RWPE1 (cell line): ENCODE measurements around the gene TUT1.
"Not testable (repeated sequence)": the region's sequence is repeated elsewhere in the genome, so short reads cannot be mapped to it uniquely, and the experiment has no call there.

Source experiments
- CTCF ChIA-PET: fragments of 350-600 bp; sonication (Branson Sonifier 250); formaldehyde crosslinking; extraction: SDS; loops from one replicate; lab custom pipeline; 2021; lab: Yijun Ruan, JAX
- POLR2A ChIA-PET: fragments of 400-600 bp; formaldehyde crosslinking; extraction: SDS; loops from one replicate; lab custom pipeline; 2020; ENCODE audit warnings: antibody characterized with exemption; ENCODE audit not compliant: low non-redundant PET; lab: Yijun Ruan, JAX
- DNase-seq: peaks from one replicate; pipeline ENCODE4 v3.0.0; 2012; ENCODE audit warnings: low spot score
- H3K27ac ChIP-seq: fragments of 450-650 bp; 2 replicates; pipeline ENCODE4 v1.5.1; 2017
- TF ChIP-seq, protein P1 (sequence below): fragments of 450-650 bp; conservative IDR thresholded peaks from 2 replicates; pipeline ENCODE4 v1.5.1; 2017; ENCODE audit warnings: low read depth, mild to moderate bottlenecking

TUT1 gene

GRCh38 chr11:62621027-62621566 lies 29.8 kb upstream of the TUT1 start:
- H3K27ac ChIP-seq = peak overlapping the region; percentile 98
- ChIA-PET POLR2A (interaction anchor here (0.6 to 3.1 kb wide), 4 partner anchors 20 to 44 kb away, joined by 4 to 13 read pairs (median 12); partner anchors contain the start of genes C11orf98, CSKMT, MTA2 and TUT1), CTCF (interaction anchor here (0.6 kb wide), 1 partner anchor 24 kb away, joined by 4 read pairs; no protein-coding TSS in a partner anchor)
- TF ChIP-seq, protein P1, sequence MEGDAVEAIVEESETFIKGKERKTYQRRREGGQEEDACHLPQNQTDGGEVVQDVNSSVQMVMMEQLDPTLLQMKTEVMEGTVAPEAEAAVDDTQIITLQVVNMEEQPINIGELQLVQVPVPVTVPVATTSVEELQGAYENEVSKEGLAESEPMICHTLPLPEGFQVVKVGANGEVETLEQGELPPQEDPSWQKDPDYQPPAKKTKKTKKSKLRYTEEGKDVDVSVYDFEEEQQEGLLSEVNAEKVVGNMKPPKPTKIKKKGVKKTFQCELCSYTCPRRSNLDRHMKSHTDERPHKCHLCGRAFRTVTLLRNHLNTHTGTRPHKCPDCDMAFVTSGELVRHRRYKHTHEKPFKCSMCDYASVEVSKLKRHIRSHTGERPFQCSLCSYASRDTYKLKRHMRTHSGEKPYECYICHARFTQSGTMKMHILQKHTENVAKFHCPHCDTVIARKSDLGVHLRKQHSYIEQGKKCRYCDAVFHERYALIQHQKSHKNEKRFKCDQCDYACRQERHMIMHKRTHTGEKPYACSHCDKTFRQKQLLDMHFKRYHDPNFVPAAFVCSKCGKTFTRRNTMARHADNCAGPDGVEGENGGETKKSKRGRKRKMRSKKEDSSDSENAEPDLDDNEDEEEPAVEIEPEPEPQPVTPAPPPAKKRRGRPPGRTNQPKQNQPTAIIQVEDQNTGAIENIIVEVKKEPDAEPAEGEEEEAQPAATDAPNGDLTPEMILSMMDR = no peak
- no peak for DNase-seq

DNA sequence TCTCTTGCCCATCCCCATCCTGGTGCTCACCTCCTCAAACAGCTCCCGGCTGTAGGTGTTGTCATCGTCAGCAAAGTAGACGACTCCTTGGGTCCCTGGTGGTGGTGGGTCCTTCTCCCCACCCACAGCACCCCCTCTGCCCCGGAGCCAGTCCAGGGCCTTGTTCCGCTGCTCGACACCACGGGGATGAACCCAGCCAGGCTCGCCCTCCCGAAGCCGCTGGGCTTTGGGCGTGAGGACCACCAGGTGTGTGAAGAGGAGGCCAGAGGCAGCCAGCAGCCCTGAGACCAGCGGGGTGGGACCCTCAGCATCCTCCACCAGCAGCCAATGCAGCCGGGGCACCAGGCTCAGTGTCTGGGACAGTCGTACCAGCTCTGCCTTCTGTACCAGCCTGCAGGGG lies 25.6 kb upstream of the TUT1 start:
- POLR2A ChIA-PET, DNase-seq, CTCF ChIA-PET: not testable (repeated sequence)
- H3K27ac ChIP-seq = peak overlapping the region; percentile 98

GRCh38 chr11:62615521-62615920 lies 24.2 kb upstream of the TUT1 start:
- DNase-seq = no peak
- ChIA-PET POLR2A (no interaction called here), CTCF (interaction anchor here (0.6 to 0.7 kb wide), 2 partner anchors 144 to 1286 kb away, joined by 3 to 4 read pairs; no protein-coding TSS in a partner anchor)
- H3K27ac ChIP-seq = peak overlapping the region; percentile 98
- TF ChIP-seq, protein P1 = no peak

DNA sequence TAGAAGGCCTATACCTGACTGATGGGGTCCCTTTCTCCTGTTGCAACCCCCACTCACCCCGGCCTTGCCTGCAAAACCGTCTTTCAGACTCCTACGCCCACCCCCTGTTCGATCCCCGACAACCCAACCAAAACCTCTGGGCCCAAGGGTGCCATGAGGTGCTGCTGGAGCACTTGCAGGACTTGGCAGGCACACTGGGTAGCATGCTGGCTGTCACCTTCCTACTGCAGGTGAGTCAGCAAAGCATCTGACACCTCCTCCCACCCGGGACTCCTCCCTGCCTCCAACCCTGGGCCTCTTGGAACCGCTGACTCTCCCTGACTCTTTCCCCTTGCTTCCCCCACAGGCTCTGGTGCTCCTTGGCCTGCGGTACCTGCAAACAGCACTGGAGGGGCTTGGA lies 23.0 kb upstream of the TUT1 start:
- POLR2A ChIA-PET = interaction anchor here (0.8 kb wide), 1 partner anchor 23 kb away, joined by 3 read pairs; no protein-coding TSS in a partner anchor
- CTCF ChIA-PET = no interaction called here
- DNase-seq = no peak

DNA sequence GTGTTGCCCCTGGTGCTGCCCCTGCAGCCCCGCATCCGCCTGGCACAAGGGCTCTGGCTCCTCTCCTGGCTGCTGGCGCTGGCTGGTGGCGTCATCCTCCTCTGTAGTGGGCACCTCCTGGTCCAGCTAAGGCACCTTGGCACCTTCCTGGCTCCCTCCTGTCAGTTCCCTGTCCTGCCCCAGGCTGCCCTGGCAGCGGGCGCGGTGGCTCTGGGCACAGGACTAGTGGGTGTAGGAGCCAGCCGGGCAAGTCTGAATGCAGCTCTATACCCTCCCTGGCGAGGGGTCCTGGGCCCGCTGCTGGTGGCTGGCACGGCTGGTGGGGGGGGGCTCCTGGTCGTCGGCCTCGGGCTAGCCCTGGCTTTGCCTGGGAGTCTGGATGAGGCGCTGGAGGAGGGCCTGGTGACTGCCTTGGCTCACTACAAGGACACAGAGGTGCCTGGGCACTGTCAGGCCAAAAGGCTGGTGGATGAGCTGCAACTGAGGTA lies 22.0 kb upstream of the TUT1 start:
- ChIA-PET POLR2A (interaction anchor here (0.6 to 0.9 kb wide), 2 partner anchors 9 to 40 kb away, joined by 3 to 4 read pairs; partner anchors contain the start of genes B3GAT3 and INTS5), CTCF (interaction anchor here (0.6 kb wide), 1 partner anchor 55 kb away, joined by 3 read pairs; no protein-coding TSS in a partner anchor)
- no peak for DNase-seq
- TF ChIP-seq, protein P1 = no peak
- peak overlapping the region; percentile 98 for H3K27ac ChIP-seq

More for the DNA sequence above, 23.0 kb upstream of the TUT1 start:
- H3K27ac ChIP-seq = peak overlapping the region; percentile 98
- TF ChIP-seq, protein P1 = no peak

GRCh38 chr11:62612366-62613290 lies 21.3 kb upstream of the TUT1 start, which contains the start of the genes EML3 and ROM1:
Gene EML3, minus strand, starts transcription at chr11:62612775. Its CDS starts 318 bp downstream, at chr11:62612457.
Gene ROM1, plus strand, starts transcription at chr11:62613257. Its CDS starts 25 bp downstream, at chr11:62613282.
- TF ChIP-seq, protein P1 = peak; percentile 86
- H3K27ac ChIP-seq = peak within 1 kb of the TSS; percentile 98
- peak; percentile 88 for DNase-seq
- ChIA-PET CTCF (interaction anchor here (0.7 to 1.3 kb wide), 7 partner anchors 10 to 1835 kb away, joined by 3 to 7 read pairs (median 3); partner anchors contain the start of gene B3GAT3), POLR2A (interaction anchor here (0.6 to 1.1 kb wide), 4 partner anchors 9 to 53 kb away, joined by 3 to 4 read pairs (median 4); partner anchors contain the start of genes B3GAT3, CSKMT, INTS5 and TUT1)
